ENCODE results near the gene LEUTX. TPM values are rescaled to one million over a fixed set of nuclear protein-coding genes. Genes with fewer than 3 reads are reported as not detected.

Gene LEUTX
- total RNA-seq, 6 experiments from 2014 or later, result not detected

DNA sequence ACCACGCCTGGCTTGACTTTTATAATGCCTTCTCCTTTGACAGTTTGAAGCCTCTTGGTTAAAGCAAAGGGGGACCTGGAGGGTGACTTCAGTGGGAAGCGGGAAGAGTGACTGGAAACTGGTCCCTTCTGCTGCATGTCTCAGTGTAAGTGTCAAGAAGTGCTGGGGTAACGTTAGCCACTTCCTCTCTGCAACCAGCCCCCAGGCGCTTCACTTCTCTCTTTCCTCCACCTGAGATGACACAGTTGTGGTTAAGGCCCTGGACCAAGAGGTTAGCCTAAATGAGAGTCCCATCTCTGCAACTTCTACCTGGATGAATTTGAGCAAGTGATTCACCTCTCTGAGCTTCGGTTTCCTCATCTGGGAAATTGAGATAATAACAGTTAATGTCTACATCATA is 16.3 kb downstream of the LEUTX start:
- Histone ChIP-seq H3K4me3 (no peak overlapping the region), H3K9me3 (no peaks in the 10 kb centered on the region), H3K27ac (no peak overlapping the region), H3K4me1 (no peaks in the 10 kb centered on the region), H3K27me3 (no peaks in the 10 kb centered on the region), H3K36me3 (no peaks in the 10 kb centered on the region)
- DNase-seq (no peak), ATAC-seq (no peak)
- WGBS (ENCODE audit: insufficient coverage, low coverage, low lambda C conversion rate, missing lambda C conversion rate), result 54% methylated on average over 4 of the region's 5 CpGs
- TF ChIP-seq, protein P1, sequence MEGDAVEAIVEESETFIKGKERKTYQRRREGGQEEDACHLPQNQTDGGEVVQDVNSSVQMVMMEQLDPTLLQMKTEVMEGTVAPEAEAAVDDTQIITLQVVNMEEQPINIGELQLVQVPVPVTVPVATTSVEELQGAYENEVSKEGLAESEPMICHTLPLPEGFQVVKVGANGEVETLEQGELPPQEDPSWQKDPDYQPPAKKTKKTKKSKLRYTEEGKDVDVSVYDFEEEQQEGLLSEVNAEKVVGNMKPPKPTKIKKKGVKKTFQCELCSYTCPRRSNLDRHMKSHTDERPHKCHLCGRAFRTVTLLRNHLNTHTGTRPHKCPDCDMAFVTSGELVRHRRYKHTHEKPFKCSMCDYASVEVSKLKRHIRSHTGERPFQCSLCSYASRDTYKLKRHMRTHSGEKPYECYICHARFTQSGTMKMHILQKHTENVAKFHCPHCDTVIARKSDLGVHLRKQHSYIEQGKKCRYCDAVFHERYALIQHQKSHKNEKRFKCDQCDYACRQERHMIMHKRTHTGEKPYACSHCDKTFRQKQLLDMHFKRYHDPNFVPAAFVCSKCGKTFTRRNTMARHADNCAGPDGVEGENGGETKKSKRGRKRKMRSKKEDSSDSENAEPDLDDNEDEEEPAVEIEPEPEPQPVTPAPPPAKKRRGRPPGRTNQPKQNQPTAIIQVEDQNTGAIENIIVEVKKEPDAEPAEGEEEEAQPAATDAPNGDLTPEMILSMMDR (IDR thresholded peaks at IDR 0.05), result no peak
- TF ChIP-seq POLR2A (IDR thresholded peaks at IDR 0.05), result no peak
- intact Hi-C loops (cut with DNase I), result loop anchor here in 1 of 2 donors (10.0 kb wide), 1 partner anchor 50 kb away; the partner anchor contains the start of gene FBL

DNA sequence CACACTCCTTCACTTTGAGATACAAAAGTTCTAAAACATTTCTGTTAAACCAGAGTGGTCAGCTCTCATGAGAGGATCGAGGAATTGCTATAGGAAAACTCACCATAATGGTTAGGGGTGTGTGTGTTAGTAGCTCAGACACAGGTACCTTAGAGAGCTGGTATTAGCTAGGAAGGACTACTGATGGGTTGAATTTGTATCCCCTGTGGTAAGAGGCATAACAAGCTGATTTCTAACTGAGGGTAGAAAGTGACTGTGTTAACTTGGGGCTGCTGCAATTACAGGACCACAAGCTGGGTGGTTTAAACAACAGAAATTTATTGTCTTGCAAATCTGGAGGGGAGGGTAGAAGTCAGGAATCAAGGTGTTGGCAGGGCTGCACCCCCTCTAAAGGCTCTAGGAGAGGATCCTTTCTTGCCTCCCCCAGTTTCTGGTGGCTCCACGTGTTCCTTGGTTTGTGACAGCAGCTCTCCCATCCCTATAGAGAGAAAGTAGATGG is 17.4 kb downstream of the LEUTX start:
- WGBS (ENCODE audit: insufficient coverage, low coverage, low lambda C conversion rate, missing lambda C conversion rate), result 13% methylated on average over 2 of the region's 2 CpGs
- no peaks in the 10 kb centered on the region for H3K4me1 ChIP-seq
- ATAC-seq (no peak), DNase-seq (no peak)
- no peaks in the 10 kb centered on the region for H3K9me3 ChIP-seq
- no peak overlapping the region for H3K27ac ChIP-seq
- H3K4me3 ChIP-seq, result no peak overlapping the region
- intact Hi-C loops (cut with DNase I), result loop anchor here in 1 of 2 donors (10.0 kb wide), 1 partner anchor 49 kb away; the partner anchor contains the start of gene FBL
- no peaks in the 10 kb centered on the region for H3K36me3 ChIP-seq
- no peak for TF ChIP-seq POLR2A (IDR thresholded peaks at IDR 0.05)
- TF ChIP-seq, protein P1 (IDR thresholded peaks at IDR 0.05), result no peak
- H3K27me3 ChIP-seq, result no peaks in the 10 kb centered on the region

DNA sequence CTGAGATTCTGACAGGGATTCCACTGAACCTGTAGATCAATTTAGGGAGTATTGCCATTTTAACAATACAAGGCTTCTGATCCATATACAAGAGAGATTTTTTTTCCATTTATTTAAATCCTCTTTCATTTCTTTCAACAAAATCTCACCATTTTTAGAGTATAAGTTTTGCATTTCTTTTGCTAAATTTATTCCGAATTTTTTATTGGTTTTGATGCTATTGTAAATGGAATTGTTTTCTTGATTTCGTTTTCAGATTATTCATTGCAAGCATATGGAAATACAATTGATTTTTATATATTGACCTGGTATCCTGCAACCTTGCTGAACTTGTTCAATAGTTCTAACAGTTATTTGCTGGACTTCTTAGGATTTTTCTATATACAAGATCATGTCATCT is 18.4 kb downstream of the LEUTX start:
- H3K9me3 ChIP-seq, result no peaks in the 10 kb centered on the region
- H3K4me3 ChIP-seq, result no peak overlapping the region
- DNase-seq (no peak), ATAC-seq (no peak)
- WGBS (ENCODE audit: insufficient coverage, low coverage, low lambda C conversion rate, missing lambda C conversion rate), result 31% methylated on average over 2 of the region's 2 CpGs
- TF ChIP-seq, protein P1 (IDR thresholded peaks at IDR 0.05), result no peak
- TF ChIP-seq POLR2A (IDR thresholded peaks at IDR 0.05), result no peak
- intact Hi-C loops (cut with DNase I), result loop anchor here in 1 of 2 donors (10.0 kb wide), 1 partner anchor 48 kb away; the partner anchor contains the start of gene FBL
- H3K4me1 ChIP-seq, result no peaks in the 10 kb centered on the region
- no peaks in the 10 kb centered on the region for H3K27me3 ChIP-seq
- no peak overlapping the region for H3K27ac ChIP-seq
- H3K36me3 ChIP-seq, result no peaks in the 10 kb centered on the region

DNA sequence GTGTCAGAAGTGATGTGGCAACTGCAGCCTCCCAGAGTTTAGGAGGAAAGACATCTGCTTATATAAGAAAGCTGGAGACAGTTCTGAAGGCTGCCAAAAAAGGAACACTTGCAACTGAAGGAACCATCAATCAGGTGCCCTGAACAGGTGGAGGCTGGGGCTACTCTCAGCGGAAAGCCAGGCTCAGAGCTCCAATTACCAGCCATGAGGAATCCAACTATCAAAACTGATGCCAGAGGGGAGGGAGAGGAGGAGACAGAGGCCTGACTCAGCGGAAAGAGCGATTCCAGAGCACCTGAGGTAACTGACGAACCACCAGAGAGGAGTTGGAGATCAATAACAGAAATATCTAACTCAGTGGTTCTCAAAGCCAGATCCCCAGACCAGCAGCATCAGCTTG is 24.3 kb downstream of the LEUTX start:
- no peaks in the 10 kb centered on the region for H3K4me1 ChIP-seq
- no peaks in the 10 kb centered on the region for H3K36me3 ChIP-seq
- H3K27ac ChIP-seq, result no peak overlapping the region
- H3K4me3 ChIP-seq, result no peak overlapping the region
- no peak for TF ChIP-seq POLR2A (IDR thresholded peaks at IDR 0.05)
- TF ChIP-seq, protein P1 (IDR thresholded peaks at IDR 0.05), result no peak
- no peaks in the 10 kb centered on the region for H3K27me3 ChIP-seq
- ATAC-seq, result no peak
- no peak for DNase-seq
- 0% methylated on average over 1 of the region's 4 CpGs for WGBS (ENCODE audit: insufficient coverage, low coverage, low lambda C conversion rate, missing lambda C conversion rate)
- intact Hi-C loops (cut with DNase I), result no loop called here
- no peaks in the 10 kb centered on the region for H3K9me3 ChIP-seq

Data from right lobe of liver (tissue), 6 donors.